Stimulated activated CD8-positive, alpha-beta memory T cell treated with anti-CD3 and anti-CD28 coated beads, Interleukin-7, amount 100 ng/mL, for 4 hours (primary cell): ENCODE measurements around the gene PTPRE.
A peak's percentile ranks its signal among the peaks of the same experiment; 100 is the strongest.

Experiments used
- DNase-seq, 2 donors: peaks; one replicate each; pipeline ENCODE4 v3.0.0-alpha.2; 2020; ENCODE audit warnings: low read depth in 2 of 2

The PTPRE gene

DNA sequence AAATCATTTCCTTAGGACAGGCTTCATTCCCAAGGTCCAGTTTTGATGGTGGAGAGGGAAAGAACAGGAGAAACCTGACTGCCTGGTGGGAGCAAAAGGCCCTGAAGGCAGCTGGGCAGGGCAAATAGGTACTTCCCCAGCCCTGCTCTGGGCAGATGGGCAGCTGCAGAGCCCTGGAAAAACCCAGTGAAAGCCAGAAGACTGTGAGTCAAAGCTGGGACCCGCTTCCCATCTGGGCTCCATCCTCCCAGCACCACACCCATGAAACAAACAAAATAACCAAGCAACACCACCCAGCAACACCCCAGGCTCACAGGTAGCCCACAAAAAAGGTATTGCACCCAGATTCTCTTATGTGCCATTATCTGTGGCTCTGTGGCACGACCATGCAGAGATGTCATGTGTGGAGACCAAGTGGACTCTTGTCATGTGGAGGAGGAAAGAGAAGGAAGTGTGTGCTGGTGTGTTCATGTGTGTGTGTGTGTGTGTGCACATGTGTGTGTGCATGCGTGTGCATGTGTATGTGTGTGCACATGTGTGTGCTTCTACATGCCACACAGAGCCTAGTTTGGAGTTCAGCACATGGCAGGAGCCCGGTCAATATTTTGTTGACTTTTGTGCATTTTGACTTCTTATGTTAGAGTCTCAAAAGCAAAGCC, 24.0 kb upstream of the PTPRE start:
- DNase-seq = no peak

DNA sequence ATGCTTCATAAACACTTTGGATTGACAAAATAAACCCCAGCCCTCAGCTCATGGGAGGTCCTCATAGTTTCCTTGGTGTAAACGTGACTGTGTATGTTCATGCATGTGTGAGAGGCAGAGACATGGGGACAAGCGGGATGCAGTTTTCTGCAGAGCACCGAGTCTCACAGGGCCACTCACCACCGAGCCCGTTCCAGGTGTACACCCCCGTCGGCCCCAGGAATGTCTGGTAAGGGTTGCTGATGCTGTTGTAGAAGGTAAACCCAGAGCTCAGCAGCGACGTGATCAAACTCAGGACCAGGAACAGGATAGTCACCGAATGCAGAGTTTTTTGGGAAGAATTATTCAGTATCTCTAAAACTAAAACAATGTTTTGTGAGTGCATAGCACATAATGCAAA, 23.4 kb upstream of the PTPRE start:
- no peak for DNase-seq

DNA sequence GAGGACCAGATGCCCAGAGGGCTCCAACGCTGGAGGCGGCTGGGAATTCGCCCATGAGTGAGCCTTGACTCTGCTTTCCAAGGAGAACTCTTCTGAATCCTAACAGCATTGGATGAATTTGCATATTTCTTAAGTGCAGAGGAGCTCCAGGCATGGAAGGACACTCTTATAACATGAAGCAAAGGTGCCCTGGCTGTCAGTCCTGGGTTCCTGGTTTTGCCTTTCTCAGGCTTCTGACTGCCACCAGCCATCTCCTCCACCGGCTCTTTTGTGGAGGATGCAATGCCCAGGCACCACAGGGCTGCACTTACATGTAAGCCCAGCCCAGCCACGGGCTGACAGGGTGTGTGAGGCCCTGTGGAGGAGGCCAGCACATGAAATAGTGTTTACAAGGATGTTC, 22.4 kb upstream of the PTPRE start:
- DNase-seq = no peak

DNA sequence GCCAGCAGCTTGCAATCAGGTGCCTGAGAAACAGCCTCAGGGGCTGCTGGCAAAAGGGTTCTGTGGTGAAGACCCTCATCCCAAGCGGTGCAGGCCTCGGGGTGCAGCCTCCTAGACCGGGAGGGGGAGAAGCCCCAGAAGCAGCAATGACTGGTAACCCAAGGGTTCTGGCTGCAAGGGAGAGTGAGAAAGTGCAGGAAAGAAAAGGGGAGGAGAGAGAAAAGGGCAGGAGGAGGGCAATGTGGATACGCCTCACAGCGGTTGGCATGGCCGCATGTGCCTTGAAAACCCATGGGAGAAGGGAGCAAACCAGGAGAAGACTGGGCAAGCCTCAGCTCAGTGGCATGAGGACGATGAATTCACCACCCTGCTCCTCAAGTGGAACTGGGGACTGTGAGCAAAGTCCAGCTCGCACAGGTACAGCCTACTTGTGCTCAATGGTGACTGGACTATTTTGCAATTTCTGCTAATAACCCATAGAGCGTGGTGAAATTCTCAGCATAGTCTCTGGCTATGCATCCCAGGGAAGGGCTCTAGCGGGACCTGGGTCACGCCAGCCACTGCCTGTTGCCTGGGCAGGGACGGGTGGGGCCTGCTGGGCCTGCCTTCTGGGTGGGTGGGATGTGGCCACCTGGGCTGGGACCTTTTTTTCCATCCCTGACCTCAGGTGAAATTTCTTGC, 20.4 kb upstream of the PTPRE start:
- DNase-seq = no peak

DNA sequence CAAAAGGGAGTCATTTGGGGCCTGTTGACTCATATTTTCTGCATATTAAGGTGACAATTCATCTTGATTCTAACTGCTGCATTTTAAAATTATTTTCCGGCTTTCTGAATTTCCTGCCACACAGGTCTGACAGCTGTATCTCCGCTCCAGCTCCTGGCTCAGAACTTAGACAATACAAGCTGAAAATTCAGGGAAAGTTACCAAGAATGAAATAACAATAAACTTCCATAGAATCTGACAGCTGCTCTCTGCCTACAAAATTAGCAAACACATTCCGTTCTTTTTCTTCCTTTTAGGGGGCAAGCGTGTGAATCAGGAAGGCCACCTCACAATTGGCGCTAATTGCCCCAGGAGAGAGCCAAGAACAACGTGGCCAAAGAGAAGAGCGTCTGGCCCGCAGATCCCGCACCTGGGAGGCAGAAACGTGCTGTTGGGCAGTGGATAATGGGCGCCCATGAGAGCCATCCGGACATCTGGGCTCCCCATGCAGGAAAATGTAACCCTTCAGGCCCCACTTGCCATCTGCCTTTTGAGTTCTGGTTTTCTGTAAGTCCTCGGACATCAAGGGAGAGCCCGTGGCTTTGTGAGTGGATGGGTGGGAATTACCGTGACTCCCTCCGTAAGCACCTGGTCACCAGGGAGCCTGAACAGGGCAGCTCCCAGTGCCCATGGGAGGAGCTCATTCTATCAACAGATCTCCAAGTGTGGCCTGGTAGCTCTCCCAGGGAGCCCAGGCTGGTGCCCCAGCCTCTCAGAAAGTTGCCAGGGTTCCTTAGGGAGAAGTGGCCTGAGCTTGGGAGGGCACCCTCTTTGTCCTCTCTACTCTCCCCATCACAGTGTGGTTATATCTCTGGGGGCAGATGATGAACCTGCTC, 19.1 kb upstream of the PTPRE start:
- DNase-seq = no peak

DNA sequence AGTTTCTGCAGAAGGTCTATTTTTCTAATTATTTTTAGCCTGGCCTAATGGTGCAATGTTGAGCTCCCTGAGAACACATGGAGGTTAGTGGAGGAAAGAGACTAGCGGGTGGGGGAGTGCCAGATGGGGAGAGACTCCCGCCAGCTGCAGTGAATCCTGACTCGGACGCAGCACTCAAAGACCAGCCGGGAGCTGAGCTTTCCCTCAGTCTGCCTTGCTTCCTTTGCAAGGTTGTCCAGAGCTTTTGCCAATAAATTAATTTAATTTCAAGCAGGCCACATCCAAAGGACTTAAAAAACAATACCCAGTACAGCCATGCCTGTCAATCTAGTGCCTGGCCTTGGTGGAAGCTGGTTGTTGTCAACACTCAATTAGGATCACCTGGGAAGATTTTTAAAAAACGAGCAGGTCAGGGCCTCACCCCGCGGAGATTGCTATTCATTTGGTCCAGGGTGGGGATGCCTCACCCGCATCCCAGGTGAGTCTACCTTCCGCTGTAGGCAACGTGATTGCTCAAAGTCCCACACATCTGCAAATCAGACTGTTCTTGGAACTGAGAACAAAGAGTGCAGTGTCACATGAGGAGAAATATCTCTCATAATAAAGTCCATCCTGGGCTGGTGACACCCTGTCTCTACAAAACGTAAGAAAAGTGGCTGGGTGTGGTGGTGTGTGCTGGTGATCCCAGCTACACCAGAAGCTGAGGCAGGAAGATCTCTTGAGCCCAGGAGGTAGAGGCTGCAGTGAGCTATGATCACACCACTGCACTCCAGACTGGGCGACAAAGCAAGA, 18.2 kb upstream of the PTPRE start:
- no peak for DNase-seq

DNA sequence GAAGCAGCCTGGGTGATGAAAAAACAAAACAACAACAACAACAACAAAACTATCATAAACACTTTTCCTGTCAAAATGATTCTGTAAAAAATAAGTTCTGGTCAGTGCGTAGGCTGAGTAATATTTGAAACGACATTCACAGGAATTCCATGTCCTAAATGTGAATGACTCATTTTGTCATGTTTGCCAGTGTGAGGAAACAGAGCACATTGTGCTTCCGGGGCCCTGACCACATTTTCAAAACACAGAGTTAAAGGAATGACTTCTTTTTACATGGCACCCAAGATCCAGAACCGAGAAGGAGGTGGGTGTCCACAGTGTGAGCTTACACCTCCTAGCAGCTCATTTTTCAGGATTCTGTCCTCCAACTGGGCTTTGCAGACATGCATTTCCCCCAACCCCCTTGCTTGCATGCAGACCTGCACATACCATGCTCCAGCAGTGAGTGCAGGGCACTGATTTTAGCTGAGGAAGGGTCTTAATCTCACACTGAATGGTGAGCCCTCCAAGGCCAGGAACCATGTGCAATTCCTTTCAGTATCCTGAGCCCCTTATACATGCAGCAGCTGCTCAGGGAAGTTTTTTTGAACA, 17.2 kb upstream of the PTPRE start:
- no peak for DNase-seq

DNA sequence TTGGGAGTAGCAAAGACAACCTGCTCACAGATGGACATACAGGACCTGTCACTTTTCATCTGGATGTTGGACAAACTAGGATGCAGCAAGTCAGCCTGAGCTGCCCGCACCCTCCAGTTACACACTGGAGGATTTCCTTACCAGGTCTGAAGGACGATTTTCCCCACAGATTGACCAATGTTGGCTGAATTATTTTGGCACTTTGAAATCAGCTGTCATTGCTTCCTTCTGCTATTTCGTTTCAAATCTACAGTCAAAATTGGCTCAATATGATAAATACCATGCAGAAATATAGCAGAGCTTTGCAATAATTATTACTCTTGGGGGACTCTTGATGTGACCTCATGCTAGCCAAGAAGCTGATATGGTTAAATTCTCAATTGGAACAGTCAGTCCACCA, 16.7 kb upstream of the PTPRE start:
- no peak for DNase-seq

DNA sequence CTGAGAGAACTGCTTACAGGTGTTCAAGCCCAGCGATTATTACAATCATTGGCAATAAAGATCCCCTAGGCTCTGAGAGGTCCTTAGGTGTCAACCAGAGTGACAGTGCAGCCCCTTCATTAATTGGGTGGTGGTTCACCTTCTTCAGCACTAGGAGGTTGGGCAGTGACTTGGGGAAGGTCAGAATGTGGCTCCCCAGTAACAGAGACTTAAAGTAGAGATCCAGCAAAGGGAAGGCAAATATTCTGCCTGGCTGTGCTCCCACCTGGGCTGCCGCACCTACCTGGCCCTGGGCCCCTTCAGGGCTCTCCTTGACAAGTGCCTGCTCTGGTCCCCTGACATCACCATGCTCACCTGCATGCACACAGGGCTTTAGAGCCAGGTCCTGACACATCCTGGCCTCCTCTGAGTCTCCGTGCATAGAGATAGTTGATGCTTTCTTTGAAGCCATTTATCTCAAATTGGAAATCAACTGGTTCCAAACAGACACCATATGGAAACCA, 16.0 kb upstream of the PTPRE start:
- no peak for DNase-seq

DNA sequence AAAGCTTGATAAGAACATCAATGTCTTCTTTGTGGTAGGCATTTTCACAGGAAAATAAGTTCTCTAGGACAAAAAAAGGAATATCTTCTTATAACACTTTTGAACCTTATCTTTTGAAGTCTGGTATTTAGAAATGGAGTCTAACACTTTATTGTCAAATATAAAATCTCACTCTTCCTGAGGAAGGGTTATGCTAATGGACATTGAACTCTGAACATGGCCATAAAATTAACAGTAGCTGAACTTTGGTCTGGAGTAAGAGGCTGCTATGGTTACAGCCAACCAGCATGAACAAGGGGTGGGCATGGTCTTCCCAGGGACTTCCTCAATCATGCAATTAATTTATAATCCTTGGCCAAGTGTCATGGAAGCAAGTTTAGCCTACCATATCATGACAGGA, 14.2 kb upstream of the PTPRE start, which contains the start of gene CLRN3:
Gene CLRN3, minus strand, starts transcription at position 199 of the 400 bp plus-strand sequence. Its CDS starts 157 bp downstream, at position 42.
- DNase-seq = no peak

DNA sequence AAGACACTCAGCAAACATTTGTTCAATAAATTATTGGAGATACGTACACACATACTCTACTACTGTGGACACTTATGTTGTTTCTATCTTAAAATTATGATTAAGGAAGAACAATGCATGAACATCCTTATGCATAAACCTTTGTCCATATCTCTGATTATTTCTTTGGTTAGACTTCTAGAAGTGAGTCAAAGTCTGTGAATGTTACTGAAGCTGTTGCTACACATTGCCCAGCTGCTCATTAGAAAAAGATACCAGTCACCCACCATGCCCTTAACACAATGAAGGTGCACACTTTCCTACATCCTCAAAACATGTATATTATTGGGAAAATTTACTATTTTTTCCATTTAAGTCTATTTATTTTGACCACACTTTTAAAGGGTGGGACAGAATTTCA, 12.8 kb upstream of the PTPRE start:
- no peak for DNase-seq

DNA sequence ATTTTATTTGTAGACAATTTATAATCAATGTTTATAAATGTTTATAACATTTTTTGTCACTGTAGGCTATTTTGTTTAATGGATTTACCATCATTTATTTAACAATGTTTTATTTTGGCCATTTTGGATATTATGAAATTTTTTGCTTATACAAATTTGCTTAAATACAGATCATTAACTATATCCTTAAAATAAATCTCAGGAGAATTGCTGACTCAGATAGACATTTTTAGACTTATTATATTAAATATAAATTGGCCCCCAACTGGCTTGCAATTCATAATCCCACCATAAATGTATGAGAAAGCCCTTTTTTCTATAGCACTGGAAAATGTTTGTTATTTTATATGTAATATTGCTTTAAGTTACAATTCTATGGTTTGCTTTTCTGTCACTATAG, 10.3 kb upstream of the PTPRE start:
- no peak for DNase-seq

DNA sequence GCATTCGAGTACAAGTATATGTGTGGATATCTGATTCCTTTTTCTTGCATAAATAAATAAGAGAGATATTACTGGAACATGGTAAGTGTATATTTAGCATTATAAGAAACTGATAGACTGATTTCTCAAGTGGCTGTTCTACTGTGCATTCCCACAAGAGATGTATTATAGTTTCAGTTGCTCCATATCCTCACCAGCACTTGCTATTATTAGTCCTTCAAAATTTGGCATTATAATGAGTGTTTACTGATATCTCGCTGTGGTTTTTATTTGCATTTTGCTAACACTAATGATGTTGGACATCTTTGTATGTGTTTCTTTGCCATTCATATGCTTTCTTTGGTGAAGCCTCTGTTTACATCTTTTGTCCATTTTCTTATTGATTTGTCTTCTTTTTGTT, 9.7 kb upstream of the PTPRE start:
- no peak for DNase-seq

DNA sequence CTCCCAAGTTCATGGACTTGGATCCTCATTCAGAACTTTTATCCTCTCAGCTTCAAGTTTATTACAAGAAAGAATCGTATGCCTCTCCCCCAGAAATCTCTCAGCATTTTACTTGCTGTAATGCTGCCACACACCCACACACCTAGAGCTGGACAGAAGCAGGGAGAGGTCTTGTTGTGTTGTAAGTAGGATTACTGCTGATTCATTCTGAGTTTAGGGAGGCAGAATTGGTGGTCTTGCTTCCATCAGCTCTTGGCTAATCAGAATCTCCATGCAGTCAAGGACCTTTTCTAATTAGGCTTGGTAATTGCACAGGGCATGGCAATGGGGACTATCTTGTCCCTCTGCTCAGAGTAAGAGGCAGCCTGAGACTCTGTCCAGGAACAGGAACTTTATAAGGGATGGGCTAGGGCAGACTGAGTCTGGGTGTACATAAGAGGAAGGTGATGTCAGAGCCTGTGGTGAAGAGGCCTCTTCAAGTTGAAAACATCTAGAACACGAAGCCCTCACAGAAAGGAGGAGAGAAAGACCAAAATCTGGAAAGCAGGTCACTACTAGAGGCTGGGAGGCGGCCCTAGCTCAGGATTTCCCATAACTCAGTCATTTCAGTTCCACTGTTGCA, 7.0 kb upstream of the PTPRE start:
- no peak for DNase-seq

DNA sequence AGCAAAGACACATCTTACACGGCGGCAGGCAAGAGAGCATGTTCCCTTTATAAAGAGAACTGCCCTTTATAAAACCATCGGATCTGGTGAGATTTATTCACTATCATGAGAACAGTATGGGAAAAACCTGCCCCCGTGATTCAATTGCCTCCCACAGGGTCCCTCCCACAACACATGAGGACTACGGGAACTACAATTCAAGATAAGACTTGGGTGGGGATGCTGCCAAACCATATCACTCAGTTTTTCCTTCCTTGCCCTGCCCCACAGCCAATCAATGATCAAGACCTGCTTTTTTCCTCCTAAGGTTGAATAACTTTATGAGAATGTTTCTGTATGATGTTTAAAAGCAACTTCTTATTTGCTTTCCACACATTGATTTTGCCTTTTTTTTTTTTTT, 3.1 kb upstream of the PTPRE start:
- DNase-seq = no peak

DNA sequence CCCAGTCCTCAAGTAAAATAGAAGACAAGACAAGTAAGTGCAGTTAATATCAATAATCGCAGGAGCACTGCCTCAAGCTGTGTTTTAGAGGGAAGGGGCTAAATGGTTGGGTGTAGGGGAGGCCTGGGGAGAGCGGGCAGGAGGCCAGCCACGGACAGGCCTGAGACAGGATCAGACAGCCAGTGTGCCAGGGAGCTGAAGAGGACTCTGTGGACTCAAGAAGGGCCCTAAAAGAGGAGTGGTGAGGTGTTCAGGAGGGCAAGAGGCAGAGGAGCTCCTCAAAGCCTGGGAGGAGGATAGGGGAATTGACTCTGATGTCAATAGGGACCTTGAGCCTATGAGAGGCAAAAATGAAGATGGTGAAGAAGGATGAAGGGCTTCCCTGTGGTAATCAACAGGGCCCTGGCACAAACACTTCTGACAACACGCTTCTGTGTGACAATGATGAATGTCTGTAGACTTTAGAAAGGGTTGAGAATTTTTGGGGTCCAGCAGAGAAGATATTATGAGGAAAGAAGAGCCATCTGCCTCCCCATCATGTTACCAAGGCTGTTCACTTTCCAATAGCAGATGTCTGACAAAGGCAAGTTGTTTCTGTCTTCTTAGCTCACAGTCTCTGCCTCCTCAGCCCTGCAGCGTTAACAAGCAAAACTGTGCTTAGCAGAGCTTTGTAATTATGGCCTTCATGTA, 2.4 kb upstream of the PTPRE start:
- no peak for DNase-seq

DNA sequence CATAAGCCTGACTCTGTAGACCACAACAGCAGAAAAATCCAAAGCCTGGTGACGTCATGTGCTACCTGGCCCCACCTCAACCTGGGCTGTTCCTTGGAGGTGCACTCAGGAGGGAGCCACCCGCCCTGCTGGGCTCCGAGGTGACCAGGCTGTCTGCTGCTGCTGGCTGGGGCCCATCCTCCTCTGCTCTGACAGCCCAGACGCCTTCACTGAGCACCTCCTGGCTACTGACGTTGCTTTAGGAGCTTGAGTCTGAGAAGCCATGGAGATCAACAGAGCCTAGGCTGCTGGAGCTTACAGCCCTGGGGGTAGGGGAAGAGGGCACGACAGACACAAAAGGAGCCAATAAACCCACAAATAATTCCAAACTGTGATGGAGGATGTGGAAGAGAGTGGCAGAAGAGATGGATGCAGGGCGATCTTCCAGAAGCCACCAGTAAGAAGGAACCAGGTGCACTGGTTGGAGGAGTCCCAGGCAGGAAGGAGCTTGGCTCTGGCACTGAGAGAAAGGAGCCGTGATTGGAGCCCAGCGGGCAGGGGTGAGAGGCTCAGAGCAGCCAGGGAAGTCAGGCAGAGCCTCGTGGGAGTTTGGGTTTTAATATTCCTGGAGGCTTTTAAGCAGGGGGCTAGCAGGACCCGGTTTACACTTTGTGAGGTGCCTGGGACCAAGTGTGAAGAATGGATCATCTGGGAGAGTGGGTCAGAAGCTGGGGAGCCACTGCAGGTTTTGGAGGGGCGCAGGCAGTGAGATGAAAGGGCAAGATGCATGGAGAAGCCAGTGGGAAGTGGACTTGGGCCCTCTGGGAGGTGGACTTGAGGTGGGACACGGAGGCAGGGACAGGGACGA, 1.7 kb upstream of the PTPRE start:
- no peak for DNase-seq

DNA sequence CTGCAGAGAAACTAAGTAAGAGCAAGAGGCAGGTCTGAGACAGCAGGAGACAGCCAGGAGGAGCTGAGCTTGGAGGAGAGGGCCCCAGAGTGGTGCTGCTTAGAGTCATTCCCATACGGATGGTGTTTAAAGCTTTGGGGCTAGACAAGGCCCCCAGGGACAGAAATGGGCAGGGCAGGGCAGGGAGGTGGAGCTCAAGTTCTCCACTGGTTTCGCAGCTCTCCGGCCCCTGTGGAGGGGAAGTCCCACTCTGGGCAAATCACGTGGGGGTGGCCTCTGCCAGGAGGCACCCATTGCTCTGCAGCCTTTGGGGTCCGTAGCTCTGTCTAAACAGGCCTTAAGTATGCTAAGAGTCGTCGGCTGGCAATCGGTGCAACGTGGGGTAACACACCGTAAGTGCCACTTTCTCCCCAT, 1.0 kb upstream of the PTPRE start:
- no peak for DNase-seq

DNA sequence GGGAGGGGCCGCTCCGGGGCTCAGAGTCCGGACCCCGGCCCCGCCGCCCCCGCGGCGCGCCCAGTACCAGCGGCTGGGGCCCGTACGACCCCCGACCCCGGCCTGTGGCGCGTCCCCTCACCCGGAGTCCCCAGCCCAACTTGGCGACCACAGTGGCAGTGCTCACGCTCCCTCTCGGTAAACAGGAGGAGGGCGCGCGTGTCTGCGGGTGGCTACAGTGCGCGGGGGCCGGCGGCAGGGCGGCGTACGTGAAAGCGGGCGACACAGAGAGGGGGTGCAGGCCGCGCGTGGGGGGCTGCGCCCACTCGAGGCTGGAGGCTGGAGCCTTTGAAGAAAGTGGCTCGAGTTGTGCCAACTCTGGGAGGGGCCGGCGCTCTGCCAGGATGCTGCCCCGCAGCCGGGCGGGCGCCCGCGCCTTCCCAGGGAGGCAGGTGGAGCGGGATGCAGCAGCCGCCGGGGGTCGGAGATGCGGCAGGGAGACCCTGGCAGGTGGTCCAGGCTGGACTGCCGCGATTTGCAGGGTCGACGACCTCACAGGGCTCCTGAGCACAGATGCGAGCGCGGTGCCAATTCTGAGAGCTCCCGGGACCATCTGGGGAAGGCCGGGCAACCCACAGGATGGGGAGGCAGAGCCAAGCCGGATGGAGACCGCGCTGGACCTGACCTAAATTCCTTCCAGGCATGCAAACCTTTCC, 655 bp downstream of the PTPRE start:
- DNase-seq = peak in 1 of 2 donors; percentile 12
